ACC112 (cell line): ENCODE data around the gene JAG1.

ENCODE experiments used
- H2AFZ ChIP-seq: fragments of 200-600 bp; sonication (generic); one replicate; pipeline ENCODE4 v1.6.0; 2017; ENCODE audit warnings: antibody characterized with exemption, low read length; ENCODE audit not compliant: unreplicated experiment
- H3K27ac ChIP-seq: fragments of 200-600 bp; sonication (generic); 2 replicates; pipeline ENCODE4 v1.5.1; 2014; ENCODE audit warnings: low read depth, mild to moderate bottlenecking, antibody characterized with exemption, low read length, moderate library complexity
- H3K27me3 ChIP-seq: fragments of 200-600 bp; sonication (generic); 2 replicates; pipeline ENCODE4 v1.6.1; 2014; ENCODE audit warnings: mild to moderate bottlenecking, antibody characterized with exemption, low read length, moderate library complexity, mixed read lengths; ENCODE audit not compliant: insufficient read depth
- H3K36me3 ChIP-seq: fragments of 200-600 bp; sonication (generic); 2 replicates; pipeline ENCODE4 v1.6.1; 2016; ENCODE audit warnings: mild to moderate bottlenecking, antibody characterized with exemption, low read length, moderate library complexity, mixed read lengths; ENCODE audit not compliant: insufficient read depth
- H3K4me1 ChIP-seq: fragments of 200-600 bp; sonication (generic); one replicate; pipeline ENCODE4 v1.6.1; 2016; ENCODE audit warnings: low read length, mixed read lengths; ENCODE audit not compliant: insufficient read depth, unreplicated experiment, control insufficient read depth
- H3K4me3 ChIP-seq: fragments of 200-600 bp; sonication (generic); 2 replicates; pipeline ENCODE4 v1.5.1; 2014; ENCODE audit warnings: mild to moderate bottlenecking, low read depth, low read length
- H3K79me2 ChIP-seq: fragments of 200-600 bp; sonication (generic); one replicate; pipeline ENCODE4 v1.6.0; 2016; ENCODE audit warnings: low read length; ENCODE audit not compliant: control insufficient read depth, unreplicated experiment, insufficient read depth

JAG1 gene

GRCh38 chr20:10652185-10652584 is 21.6 kb downstream of the JAG1 start:
- H2AFZ ChIP-seq = no peak overlapping the region
- peak overlapping the region; percentile 91; the same call in 1 of the 2 replicates for H3K27ac ChIP-seq
- no peaks in the 10 kb centered on the region for H3K79me2 ChIP-seq
- peaks cover 24% of the 10 kb centered on the region for H3K4me1 ChIP-seq
- peaks cover 24% of the 10 kb centered on the region for H3K36me3 ChIP-seq
- H3K27me3 ChIP-seq = no peaks in the 10 kb centered on the region
- no peak overlapping the region for H3K4me3 ChIP-seq

GRCh38 chr20:10651227-10651990 is 22.4 kb downstream of the JAG1 start:
- Histone ChIP-seq H2AFZ (no peak overlapping the region), H3K79me2 (no peaks in the 10 kb centered on the region), H3K27me3 (no peaks in the 10 kb centered on the region), H3K27ac (no peak overlapping the region), H3K36me3 (peaks cover 23% of the 10 kb centered on the region), H3K4me1 (peaks cover 24% of the 10 kb centered on the region), H3K4me3 (no peak overlapping the region)

- Histone ChIP-seq H3K4me1 (peaks cover 20% of the 10 kb centered on the region), H2AFZ (no peak overlapping the region), H3K27me3 (no peaks in the 10 kb centered on the region), H3K4me3 (no peak overlapping the region), H3K79me2 (no peaks in the 10 kb centered on the region), H3K27ac (no peak overlapping the region), H3K36me3 (peaks cover 18% of the 10 kb centered on the region)
These were observed 24.0 kb downstream of the JAG1 start for GRCh38 chr20:10649797-10650160.

- Histone ChIP-seq H3K4me1 (peaks cover 14% of the 10 kb centered on the region), H3K4me3 (no peak overlapping the region), H3K79me2 (no peaks in the 10 kb centered on the region), H3K27me3 (no peaks in the 10 kb centered on the region), H3K27ac (no peak overlapping the region), H3K36me3 (peaks cover 18% of the 10 kb centered on the region), H2AFZ (no peak overlapping the region)
These were observed 24.6 kb downstream of the JAG1 start for GRCh38 chr20:10649080-10649796.

- Histone ChIP-seq H3K4me3 (no peak overlapping the region), H3K27ac (no peak overlapping the region), H3K27me3 (no peaks in the 10 kb centered on the region), H2AFZ (no peak overlapping the region), H3K79me2 (no peaks in the 10 kb centered on the region), H3K36me3 (peaks cover 22% of the 10 kb centered on the region), H3K4me1 (peaks cover 10% of the 10 kb centered on the region)
These were observed 25.1 kb downstream of the JAG1 start for GRCh38 chr20:10648651-10649050.

GRCh38 chr20:10647909-10648308 is 25.9 kb downstream of the JAG1 start:
- H3K27ac ChIP-seq = no peak overlapping the region
- H3K36me3 ChIP-seq = peaks cover 23% of the 10 kb centered on the region
- H3K4me3 ChIP-seq = no peak overlapping the region
- no peak overlapping the region for H2AFZ ChIP-seq
- H3K27me3 ChIP-seq = no peaks in the 10 kb centered on the region
- no peaks in the 10 kb centered on the region for H3K79me2 ChIP-seq
- H3K4me1 ChIP-seq = peaks cover 9% of the 10 kb centered on the region

GRCh38 chr20:10647471-10647870 is 26.3 kb downstream of the JAG1 start:
- Histone ChIP-seq H3K36me3 (peaks cover 23% of the 10 kb centered on the region), H2AFZ (no peak overlapping the region), H3K79me2 (no peaks in the 10 kb centered on the region), H3K27me3 (no peaks in the 10 kb centered on the region), H3K4me1 (peaks cover 6% of the 10 kb centered on the region), H3K4me3 (no peak overlapping the region), H3K27ac (no peak overlapping the region)

- Histone ChIP-seq H3K36me3 (peaks cover 27% of the 10 kb centered on the region), H3K27ac (no peak overlapping the region), H3K4me1 (peaks cover 4% of the 10 kb centered on the region), H3K27me3 (no peaks in the 10 kb centered on the region), H2AFZ (no peak overlapping the region), H3K79me2 (no peaks in the 10 kb centered on the region), H3K4me3 (no peak overlapping the region)
These were observed 26.8 kb downstream of the JAG1 start for GRCh38 chr20:10646886-10647420.

GRCh38 chr20:10646006-10646405 is 27.8 kb downstream of the JAG1 start:
- Histone ChIP-seq H2AFZ (no peak overlapping the region), H3K79me2 (no peaks in the 10 kb centered on the region), H3K27me3 (no peaks in the 10 kb centered on the region), H3K4me1 (peaks cover 4% of the 10 kb centered on the region), H3K27ac (no peak overlapping the region), H3K4me3 (no peak overlapping the region), H3K36me3 (peaks cover 33% of the 10 kb centered on the region)

GRCh38 chr20:10645205-10645570 is 28.6 kb downstream of the JAG1 start:
- H3K4me3 ChIP-seq = no peak overlapping the region
- H3K4me1 ChIP-seq = peaks cover 4% of the 10 kb centered on the region
- no peak overlapping the region for H3K27ac ChIP-seq
- no peak overlapping the region for H2AFZ ChIP-seq
- no peaks in the 10 kb centered on the region for H3K79me2 ChIP-seq
- H3K36me3 ChIP-seq = peaks cover 35% of the 10 kb centered on the region
- H3K27me3 ChIP-seq = no peaks in the 10 kb centered on the region
